Activated T-cell treated with anti-CD3 and anti-CD28 coated beads, Interleukin-2, amount 50 U/mL, for 72 hours (primary cell): ENCODE data around the gene TEX29. TPM values are rescaled to one million over a fixed set of nuclear protein-coding genes. Genes with fewer than 3 reads are reported as not detected.

Experiments
- ATAC-seq, 2 donors: fragments of 150-1000 bp; cut with Tn5 transposase; replicated peaks in 1 of 2; 2 replicates each; pipeline ENCODE4 v1.10.0; 2021; ENCODE audit warnings: moderate library complexity in 2 of 2, mild to moderate bottlenecking in 1 of 2
- DNase-seq, 2 donors: peaks; one replicate each; pipeline ENCODE4 v3.0.0; 2021 to 2022; ENCODE audit warnings: mixed read lengths in 1 of 2
- H3K27ac Mint-ChIP-seq: one replicate; pipeline ENCODE4 v1.8.0; 2022; ENCODE audit warnings: mild to moderate bottlenecking, moderate library complexity, mixed read lengths
- H3K27me3 Mint-ChIP-seq: one replicate; pipeline ENCODE4 v1.8.0; 2022; ENCODE audit warnings: low read depth, mixed read lengths
- H3K36me3 Mint-ChIP-seq, 2 donors: one replicate each; pipeline ENCODE4 v1.8.0; 2022; ENCODE audit warnings: mixed read lengths in 2 of 2, mild to moderate bottlenecking in 1 of 2; ENCODE audit not compliant: insufficient read depth in 2 of 2
- H3K4me1 Mint-ChIP-seq: one replicate; pipeline ENCODE4 v1.8.0; 2022; ENCODE audit warnings: low read depth, mixed read lengths
- H3K4me3 Mint-ChIP-seq, 2 donors: one replicate each; pipeline ENCODE4 v1.8.0; 2022; ENCODE audit warnings: mild to moderate bottlenecking in 2 of 2, mixed read lengths in 2 of 2, moderate library complexity in 2 of 2
- H3K9me3 Mint-ChIP-seq, 2 donors: one replicate each; pipeline ENCODE4 v1.8.0; 2022; ENCODE audit warnings: mixed read lengths in 2 of 2
- total RNA-seq, 2 donors: library from RNA; stranded (reverse); gene quantifications; one replicate each; pipeline ENCODE4 v1.2.3, GENCODE V29; 2022

Gene TEX29
- total RNA-seq, 2 donors from 2014 or later = 1.1 to 1.5 TPM

DNA sequence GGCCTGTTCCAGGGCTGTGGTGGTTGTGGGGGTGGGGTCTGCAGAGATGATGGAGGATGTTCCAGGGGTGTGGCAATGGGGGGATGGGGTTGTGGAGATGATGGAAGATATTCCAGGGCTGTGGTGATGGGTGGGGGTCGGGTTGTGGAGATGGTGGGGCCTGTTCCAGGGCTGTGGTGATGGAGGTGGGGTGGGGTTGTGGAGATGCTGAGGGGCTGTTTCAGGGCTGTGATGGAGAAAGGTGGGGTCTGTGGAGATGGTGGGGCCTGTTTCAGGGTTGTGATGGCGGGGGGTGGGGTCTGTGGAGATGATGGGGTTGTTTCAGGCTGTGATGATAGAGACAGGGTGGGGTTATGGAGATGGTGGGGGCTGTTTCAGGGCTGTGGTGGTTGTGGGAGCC is 62.0 kb downstream of the TEX29 start:
- no peaks in the 10 kb centered on the region for H3K36me3 Mint-ChIP-seq
- H3K27ac Mint-ChIP-seq = no peak overlapping the region
- H3K27me3 Mint-ChIP-seq = no peaks in the 10 kb centered on the region
- H3K9me3 Mint-ChIP-seq = no peaks in the 10 kb centered on the region
- H3K4me3 Mint-ChIP-seq = no peak overlapping the region
- ATAC-seq (no peak), DNase-seq (no peak)
- H3K4me1 Mint-ChIP-seq = peaks cover 22% of the 10 kb centered on the region

GRCh38 chr13:111382877-111383276 is 62.4 kb downstream of the TEX29 start:
- DNase-seq = no peak
- no peaks in the 10 kb centered on the region for H3K36me3 Mint-ChIP-seq
- H3K27ac Mint-ChIP-seq = no peak overlapping the region
- H3K9me3 Mint-ChIP-seq = no peaks in the 10 kb centered on the region
- H3K4me3 Mint-ChIP-seq = no peak overlapping the region
- ATAC-seq = no peak
- no peaks in the 10 kb centered on the region for H3K27me3 Mint-ChIP-seq
- peaks cover 24% of the 10 kb centered on the region for H3K4me1 Mint-ChIP-seq

- no peak for ATAC-seq
- no peak overlapping the region for H3K27ac Mint-ChIP-seq
- H3K27me3 Mint-ChIP-seq = no peaks in the 10 kb centered on the region
- H3K4me1 Mint-ChIP-seq = peaks cover 29% of the 10 kb centered on the region
- no peak for DNase-seq
- H3K36me3 Mint-ChIP-seq = no peaks in the 10 kb centered on the region
- H3K4me3 Mint-ChIP-seq = no peak overlapping the region
- no peaks in the 10 kb centered on the region for H3K9me3 Mint-ChIP-seq
Measured at GRCh38 chr13:111383591-111384440, 63.4 kb downstream of the TEX29 start.

DNA sequence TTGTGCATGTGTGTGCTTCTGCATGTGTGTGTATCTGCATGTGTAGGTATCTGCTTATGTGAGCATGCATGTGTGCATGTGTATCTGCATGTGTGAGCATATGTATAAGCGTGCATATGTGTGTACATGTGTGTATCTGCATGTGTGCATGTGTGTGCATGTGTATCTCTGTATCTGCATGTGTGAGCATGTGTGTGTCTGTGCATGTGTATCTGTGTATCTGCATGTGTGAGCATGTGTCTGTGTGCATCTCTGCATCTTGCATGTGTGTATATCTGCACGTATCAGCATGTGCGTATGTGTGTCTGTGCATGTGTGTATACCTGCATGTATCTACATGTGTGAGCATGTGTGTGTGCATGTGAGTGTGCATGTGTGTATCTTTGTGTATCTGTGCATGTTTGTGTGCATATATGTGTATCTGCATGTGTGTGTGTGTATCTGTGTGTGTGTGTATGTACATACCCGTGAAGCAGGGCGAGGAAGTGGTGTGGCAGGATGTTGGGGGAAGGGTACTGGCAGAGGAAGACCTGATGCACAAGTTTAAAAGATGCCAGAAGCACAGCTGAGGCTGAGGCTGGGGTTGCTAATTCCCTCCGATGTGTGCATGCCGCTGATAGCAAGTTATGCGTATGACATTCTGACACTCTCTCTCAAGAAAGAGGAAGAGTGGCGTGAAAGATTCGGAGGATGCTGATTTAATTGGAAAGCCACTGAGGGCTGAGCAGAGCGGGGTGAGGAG is 64.2 kb downstream of the TEX29 start:
- Mint-ChIP-seq H3K27me3 (no peaks in the 10 kb centered on the region), H3K4me3 (peak overlapping the region; percentile 25 to 49), H3K27ac (no peak overlapping the region), H3K4me1 (peaks cover 37% of the 10 kb centered on the region), H3K9me3 (no peaks in the 10 kb centered on the region), H3K36me3 (no peaks in the 10 kb centered on the region)
- DNase-seq = peak in 1 of 2 donors; percentile 6
- peak; percentile 33 to 59 for ATAC-seq

DNA sequence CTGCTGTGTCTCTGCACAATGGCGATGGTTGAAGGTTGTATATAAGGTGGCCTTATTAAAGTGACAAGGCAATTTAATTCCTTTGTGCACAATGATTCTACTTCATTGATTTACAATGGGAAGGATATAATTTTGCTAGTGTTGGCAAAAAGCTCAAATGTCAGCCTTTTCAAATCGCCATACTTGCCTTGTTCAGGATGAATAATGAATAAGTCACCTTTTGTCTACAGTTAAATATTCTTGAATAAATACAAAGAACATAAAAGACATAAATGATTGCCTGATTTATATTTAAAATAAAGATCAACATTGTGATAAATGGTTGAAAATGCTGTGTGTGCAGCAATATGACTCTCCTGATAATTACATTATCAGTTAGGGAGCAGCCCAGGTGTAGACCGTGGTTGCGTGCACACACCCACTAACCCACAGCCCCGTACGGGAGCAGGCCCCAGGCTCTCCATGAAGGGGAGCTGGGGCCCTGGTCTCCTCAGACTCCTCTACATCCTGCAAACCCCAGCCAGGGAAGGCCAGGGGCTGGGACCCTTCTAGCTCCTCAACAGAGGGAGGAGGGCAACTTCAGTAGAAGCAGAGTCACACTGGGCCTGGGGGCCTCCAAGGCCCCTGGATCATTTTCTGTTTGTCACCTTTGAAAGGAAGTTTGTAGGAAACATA is 64.9 kb downstream of the TEX29 start:
- peak overlapping the region; percentile 25 to 49 for H3K4me3 Mint-ChIP-seq
- H3K9me3 Mint-ChIP-seq = no peaks in the 10 kb centered on the region
- ATAC-seq (no peak), DNase-seq (no peak)
- peaks cover 38% of the 10 kb centered on the region for H3K4me1 Mint-ChIP-seq
- no peaks in the 10 kb centered on the region for H3K36me3 Mint-ChIP-seq
- no peak overlapping the region for H3K27ac Mint-ChIP-seq
- H3K27me3 Mint-ChIP-seq = no peaks in the 10 kb centered on the region

- Mint-ChIP-seq H3K27ac (no peak overlapping the region), H3K4me3 (no peak overlapping the region), H3K4me1 (peaks cover 38% of the 10 kb centered on the region), H3K9me3 (no peaks in the 10 kb centered on the region), H3K36me3 (no peaks in the 10 kb centered on the region), H3K27me3 (no peaks in the 10 kb centered on the region)
- DNase-seq (no peak), ATAC-seq (peak in 1 of 2 donors; percentile 40)
Measured at GRCh38 chr13:111387026-111387871, 66.8 kb downstream of the TEX29 start.

DNA sequence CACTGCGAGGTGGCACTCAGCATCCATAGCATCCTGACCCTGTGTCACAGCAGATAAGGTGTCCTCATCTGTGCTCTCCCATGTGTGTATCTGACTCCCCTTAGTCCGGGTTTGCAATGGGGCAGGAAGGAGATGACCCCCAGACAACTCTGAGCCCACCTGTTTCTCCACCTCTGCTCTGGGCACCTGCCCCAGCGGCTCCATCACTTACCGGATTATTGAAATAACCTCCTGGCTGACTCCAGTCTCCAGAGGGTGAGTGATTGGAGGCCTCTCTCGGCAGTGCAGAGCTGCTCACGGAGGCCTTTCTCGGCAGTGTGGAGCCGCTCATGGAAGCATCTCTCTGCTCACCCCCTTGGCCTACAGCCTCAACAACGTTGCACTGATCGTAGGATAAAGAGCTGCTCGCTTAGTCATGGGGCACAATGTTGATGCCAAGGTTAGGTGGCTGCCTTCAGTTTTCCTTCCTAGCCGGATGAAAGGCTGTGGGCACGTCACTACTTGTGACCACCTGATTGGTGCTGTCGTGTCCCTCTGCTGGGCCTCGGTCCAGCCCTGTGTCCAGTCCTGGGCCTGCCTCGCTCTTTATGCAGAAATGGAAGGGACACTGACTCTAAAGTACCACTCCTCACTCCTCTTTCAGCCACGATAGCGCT is 67.6 kb downstream of the TEX29 start:
- Mint-ChIP-seq H3K36me3 (no peaks in the 10 kb centered on the region), H3K4me1 (peaks cover 38% of the 10 kb centered on the region), H3K27me3 (no peaks in the 10 kb centered on the region), H3K27ac (no peak overlapping the region), H3K4me3 (no peak overlapping the region), H3K9me3 (no peaks in the 10 kb centered on the region)
- ATAC-seq = no peak
- DNase-seq = no peak

GRCh38 chr13:111388851-111389500 is 68.5 kb downstream of the TEX29 start:
- no peaks in the 10 kb centered on the region for H3K36me3 Mint-ChIP-seq
- DNase-seq = peak; percentile 24 to 37
- peaks cover 36% of the 10 kb centered on the region for H3K4me1 Mint-ChIP-seq
- H3K4me3 Mint-ChIP-seq = peak overlapping the region; percentile 28 to 47
- H3K9me3 Mint-ChIP-seq = no peaks in the 10 kb centered on the region
- no peak overlapping the region for H3K27ac Mint-ChIP-seq
- H3K27me3 Mint-ChIP-seq = no peaks in the 10 kb centered on the region
- peak; percentile 62 to 64 for ATAC-seq

DNA sequence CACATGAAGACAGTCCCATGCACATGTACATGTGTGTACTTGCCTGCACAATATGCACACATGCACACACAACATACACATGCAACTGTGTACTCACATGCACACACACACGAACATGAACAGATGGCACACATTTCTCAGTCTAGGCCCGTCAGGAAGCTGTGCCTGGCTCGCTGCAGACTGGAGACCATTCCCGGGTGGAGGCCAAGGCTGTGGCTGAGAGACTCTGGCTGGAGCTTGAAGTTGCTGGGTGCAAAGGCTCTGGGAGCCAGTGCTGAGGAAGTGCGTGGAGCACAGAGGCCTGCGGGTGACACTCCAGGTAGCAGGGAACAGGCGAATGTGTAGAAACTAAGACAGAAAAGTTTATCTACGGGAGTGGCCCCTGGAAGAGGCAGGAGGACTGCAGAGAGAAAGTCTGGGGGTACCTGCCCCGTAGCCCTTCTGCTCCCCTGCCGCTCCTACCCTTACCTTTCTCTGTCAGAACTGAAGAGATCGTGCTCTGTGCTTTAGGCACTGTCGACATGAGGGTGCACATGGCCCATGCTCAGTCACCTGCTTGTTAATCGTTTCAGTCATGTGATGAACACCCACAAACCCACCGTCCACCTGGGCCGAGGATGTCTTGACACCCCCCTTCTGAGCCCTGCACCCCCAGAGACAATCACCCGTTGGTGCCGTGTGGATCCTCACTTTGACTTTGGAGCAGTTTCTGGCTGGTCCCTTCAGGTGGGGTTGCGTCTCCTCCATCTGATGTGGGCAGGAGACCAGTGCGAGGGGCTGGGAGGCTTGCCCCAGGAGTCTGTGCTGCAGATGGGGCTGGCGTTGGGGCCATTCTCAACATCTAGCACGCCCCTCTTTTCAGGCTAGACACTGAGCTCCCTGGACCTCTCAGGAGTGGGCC is 69.4 kb downstream of the TEX29 start:
- DNase-seq (no peak), ATAC-seq (no peak)
- Mint-ChIP-seq H3K36me3 (no peaks in the 10 kb centered on the region), H3K4me1 (peaks cover 27% of the 10 kb centered on the region), H3K27me3 (no peaks in the 10 kb centered on the region), H3K4me3 (no peak overlapping the region), H3K9me3 (no peaks in the 10 kb centered on the region), H3K27ac (no peak overlapping the region)

DNA sequence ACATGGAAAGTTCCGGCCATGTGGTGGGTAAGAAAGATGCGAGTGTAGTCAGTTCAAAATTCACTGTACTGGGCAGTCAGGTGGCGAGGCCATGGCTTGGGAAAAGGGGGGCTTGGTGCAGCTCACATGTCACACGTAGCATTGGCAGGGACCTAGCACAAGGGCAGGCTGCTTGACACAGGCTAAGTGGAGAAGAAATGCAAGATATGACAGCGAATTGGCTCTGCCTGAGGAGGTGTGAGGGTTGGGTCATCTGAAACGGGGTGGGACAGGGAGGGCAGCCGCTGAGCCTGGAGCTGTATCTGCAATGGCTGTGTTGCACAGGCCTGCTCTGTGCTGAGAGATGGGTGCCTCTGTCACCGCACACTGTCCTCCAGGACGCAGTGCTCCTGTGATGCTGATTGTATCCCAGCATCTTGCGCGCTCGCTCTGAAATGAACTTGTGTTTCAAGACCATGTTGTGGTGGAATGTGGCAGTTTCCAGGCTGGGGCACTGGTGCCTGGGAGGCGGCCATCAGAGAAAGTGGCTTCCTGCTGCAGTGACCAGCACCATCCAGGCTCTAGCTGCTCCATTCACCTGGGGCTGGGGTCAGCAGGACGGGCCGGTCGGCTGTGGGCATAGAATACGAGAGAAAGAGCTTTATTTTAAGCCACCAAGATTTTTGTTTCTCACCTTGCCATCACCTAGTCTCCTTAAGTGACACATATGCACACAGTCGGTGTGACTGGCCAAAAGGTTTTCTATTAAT is 70.3 kb downstream of the TEX29 start:
- Mint-ChIP-seq H3K27me3 (no peaks in the 10 kb centered on the region), H3K36me3 (no peaks in the 10 kb centered on the region), H3K27ac (no peak overlapping the region), H3K9me3 (peaks cover 2 to 3% of the 10 kb centered on the region in 2 donors), H3K4me3 (no peak overlapping the region), H3K4me1 (peaks cover 19% of the 10 kb centered on the region)
- ATAC-seq (no peak), DNase-seq (no peak)

DNA sequence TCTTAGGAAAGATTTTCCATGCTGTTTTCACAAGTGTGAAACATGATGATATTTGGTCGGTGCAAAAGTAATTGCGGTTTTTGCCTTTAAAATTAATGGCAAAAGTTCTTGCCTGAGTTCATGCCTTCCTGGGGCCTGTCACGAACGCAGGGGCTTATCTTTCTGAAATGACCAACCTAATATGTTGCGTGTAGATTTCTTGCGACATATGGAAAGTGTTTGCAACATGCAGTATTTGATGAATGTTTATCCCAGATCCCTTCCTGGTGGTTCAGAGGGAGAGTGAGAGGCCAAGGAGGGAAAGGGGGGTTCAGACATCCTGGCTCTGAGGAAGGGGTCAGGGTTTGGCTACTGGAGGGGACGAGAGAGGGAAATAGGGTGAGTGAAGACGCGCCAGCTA is 72.0 kb downstream of the TEX29 start:
- peaks cover 2 to 4% of the 10 kb centered on the region in 2 donors for H3K9me3 Mint-ChIP-seq
- no peak overlapping the region for H3K4me3 Mint-ChIP-seq
- H3K4me1 Mint-ChIP-seq = peaks cover 16% of the 10 kb centered on the region
- no peak overlapping the region for H3K27ac Mint-ChIP-seq
- DNase-seq (no peak), ATAC-seq (no peak)
- no peaks in the 10 kb centered on the region for H3K27me3 Mint-ChIP-seq
- no peaks in the 10 kb centered on the region for H3K36me3 Mint-ChIP-seq
